ENCODE results near the gene SOX1.

Gene SOX1

DNA sequence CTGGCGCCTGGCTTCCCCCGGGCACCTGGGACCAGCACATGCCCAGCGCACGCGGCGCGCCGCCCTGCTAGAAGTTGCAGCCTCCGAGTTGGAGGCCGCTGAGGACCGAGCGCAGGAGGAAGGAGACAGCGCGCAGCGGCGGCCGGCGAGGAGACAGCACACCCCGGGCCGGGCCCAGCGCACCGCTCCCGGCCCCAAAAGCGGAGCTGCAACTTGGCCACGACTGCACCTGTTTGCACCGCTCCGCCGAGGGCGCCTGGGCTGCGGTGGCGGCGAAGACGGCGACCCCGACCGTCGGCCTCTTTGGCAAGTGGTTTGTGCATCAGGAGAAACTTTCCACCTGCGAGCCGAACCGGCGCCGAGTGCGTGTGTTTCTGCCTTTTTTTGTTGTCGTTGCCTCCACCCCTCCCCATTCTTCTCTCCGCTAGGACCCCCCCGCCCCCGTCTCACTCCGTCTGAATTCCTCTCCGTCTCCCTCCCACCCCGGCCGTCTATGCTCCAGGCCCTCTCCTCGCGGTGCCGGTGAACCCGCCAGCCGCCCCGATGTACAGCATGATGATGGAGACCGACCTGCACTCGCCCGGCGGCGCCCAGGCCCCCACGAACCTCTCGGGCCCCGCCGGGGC is at the start of gene SOX1:
SOX1 (plus strand) TSS at position 34 of the 626 bp plus-strand sequence; CDS start at position 544, 510 bp downstream.
- no peak for DNase-seq

DNA sequence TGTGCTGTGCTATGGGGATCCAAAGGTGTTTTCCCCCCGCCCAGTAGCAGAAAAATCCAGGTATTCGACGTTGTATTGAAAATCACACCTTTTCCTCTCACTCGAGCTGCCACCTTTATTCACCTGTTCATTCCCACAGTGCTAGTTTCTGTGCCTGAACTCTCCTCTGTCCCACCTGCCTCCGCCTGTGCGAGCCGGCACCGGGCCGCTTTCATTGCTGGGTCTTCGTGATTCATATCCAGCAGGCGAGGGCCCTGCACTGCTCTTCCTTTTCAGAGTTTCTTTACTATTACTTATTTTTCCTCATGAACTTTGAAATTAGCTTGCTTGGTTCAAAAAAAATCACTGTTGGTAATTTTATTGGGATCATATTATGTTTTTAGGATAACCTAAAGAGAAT is 42.4 kb upstream of the SOX1 start:
- no peak for DNase-seq

DNA sequence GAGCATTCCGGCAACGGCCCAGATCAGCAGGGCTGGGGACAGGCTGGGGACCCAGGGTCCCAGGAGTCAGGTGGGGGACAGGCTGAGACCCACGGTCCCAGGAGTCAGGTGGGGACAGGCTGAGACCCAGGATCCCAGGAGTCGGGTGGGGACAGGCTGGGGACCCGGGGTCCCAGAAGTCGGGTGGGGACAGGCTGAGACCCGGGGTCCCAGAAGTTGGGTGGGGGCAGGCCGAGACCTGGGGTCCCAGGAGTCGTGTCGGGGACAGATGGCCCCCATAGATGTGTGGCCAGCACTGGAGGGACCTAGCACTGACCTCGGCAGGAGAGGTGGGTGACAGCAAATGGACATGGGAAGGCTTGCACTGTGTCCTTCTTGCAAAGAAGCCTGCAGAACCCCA is 39.7 kb upstream of the SOX1 start:
- DNase-seq, result no peak

DNA sequence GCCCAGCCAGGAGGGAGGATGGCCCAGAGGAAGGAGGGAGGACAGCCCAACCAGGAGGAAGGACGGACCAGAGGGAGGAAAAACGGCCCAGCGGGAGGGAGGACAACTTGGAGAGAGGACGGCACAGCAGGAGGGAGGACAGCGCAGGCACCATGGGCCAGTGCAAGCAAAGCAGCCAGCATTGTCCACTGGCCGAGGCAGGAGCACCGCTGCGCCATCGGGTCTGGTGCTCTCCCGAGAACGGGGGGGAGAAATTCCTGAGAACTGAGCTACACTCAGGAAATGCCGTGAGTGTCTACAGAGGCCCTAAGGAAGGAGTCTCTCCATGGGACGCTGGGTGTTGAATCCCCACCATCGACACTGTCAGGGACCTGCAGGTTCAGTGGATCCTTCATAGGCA is 38.5 kb upstream of the SOX1 start:
- DNase-seq, result no peak

DNA sequence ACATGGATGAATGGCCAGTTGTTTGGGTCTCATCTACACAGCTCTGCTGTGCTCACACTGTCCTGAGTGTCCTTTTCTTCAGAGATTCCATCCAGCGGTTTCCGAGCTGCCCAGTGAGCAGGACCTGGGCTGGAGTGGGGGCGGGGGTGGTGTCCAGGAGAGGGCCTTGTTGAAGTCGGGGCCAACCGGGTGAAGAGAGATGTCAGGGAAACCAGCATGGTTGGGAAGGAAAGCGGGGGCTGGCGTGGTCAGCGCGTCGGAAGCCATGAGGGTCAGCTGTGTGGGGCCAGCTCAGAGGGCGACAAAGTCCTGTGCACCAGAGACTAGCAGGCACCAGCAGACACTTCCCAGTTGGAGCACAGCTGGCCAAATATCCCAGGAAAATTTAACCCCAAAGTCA is 37.8 kb upstream of the SOX1 start:
- no peak for DNase-seq

DNA sequence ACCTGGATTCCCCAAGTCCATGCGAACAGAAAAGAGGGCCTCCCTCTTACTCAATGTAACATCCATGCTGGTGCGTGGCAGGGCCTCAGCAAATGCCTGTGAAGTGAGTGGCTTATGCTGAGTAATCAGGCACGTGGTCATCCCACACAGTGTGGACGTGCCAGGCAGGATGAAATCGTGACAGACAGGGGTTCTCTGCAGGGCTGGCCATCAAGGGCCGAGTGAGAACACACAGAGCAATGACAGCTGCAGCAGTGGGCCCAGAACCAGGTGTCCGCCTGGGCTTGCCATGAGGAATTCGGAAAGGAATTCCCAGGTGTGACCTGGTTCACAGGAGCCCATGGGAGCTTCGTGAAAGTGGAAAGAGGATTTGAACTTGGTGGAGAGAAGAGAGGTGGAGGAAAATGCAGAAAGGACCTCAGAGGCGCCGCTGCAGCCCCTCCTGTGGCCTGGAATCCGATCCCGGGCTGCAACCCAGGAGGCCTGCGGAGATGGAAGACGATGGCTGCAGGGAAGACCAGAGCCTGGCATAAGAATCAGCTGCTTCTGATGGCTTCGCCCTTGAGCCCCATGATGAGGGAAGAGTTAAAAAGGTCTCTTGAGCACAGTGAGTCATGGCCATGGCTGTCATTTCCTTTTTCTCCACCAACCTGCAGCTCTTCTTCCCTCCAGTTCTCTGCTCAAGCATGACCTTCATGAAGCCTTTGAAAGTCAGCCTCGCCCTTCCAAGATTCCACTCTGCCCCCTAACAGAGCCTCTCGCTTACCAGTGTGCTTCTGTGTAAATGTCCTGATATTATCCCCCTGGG is 34.6 kb upstream of the SOX1 start:
- no peak for DNase-seq

DNA sequence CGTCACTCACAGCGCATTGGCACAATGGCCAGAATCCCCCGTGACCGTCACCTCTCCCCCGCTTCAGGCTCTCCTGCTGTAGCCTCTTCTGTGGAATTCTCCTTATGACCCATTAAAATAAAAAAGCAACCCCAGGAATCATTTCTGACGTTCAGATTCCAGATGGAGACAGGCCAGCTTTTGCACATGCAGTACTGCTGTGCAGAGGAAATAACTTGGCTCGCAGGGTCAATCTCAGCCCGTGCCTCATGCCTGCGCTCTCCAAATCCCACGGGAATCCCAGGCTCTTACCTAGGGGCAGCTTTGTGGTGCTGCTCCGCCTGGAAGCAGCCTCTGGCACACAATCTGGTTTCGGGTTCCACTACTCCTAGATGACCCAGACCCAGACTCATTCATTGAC is 32.7 kb upstream of the SOX1 start:
- no peak for DNase-seq

DNA sequence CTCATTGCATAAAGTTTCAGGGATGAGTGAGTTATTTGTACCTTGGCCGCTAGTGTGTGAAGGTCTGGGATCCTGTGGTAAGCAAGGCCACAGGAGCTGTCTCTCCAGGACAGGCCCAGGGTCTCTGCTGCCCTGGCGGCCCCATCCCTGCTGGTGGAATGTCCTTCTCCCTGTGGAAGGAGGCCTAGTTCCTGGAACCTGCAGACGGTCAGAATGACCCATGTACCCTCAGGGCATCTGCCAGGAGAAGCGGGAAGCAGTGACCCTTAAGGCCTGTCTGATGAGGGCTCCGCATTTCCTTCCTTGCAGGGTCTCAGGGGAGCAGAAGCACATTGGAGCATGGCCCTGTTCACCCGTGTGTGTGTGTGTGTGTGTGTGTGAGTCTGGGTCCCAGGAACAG is 32.1 kb upstream of the SOX1 start:
- DNase-seq, result no peak

DNA sequence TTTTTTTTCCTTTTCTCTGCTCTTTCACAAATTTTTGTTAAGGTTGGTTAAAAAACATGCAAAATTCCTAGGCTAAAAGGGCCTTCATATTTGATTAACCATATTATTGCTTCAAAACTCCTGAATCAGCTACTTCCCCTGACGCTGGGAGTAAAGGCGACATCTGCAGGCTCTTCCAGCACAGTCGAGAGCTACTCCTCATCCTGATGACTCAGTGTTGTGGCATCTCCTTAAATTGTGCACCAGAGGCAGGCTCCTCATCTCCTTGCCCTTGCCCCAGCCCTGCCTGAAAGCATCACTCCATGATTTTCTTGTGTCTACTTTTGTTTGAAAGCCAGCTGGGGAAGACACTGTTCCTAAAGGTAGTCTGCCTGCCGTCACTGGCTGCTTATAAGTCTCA is 24.5 kb upstream of the SOX1 start:
- no peak for DNase-seq

DNA sequence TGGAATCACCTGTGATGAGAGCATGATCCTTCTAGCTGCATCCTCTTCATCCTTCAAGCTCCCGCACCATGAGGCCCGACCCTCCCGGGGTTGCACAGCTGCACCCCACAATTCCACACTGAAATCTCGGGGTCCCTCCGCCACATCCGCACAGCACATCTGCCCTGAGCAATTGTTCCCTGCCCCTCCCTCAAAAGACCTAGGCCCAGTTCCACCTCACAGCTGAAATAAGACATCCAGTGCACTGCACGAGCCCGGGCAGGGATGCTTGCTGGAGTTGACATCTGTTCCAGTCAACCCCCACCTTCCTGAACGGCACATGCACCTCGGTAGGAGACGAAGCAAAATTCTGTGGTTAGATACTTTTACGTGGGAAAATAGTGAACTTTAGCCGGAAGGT is 14.7 kb upstream of the SOX1 start:
- DNase-seq, result no peak

DNA sequence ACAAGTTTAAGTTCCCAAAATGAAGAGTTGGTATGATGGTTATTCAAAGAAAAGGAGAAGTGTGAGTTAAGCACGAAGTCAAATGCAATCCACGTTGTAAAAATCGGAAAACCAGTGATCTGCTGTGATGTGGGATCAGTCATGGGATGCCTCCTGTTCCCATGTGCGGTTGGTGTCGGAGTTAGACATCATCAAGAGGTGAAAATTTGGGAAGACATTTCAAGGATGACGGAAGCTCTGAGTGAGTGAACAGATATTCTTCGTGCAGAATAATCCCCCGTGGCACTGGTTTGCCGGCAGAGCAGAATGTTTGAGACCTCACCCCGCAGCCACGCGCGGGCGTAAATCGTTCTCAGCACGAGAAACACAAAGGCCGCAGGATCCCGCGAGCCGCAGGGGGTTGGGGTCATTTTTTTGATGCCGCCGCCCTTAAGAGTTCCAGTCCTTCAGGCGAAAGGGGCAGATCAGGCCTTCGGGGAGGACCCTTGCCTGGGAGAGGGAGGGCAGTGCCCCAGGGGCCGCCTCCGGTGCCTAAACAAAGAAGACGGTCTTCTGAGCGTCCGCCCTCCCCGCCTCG is 13.7 kb upstream of the SOX1 start:
- no peak for DNase-seq

DNA sequence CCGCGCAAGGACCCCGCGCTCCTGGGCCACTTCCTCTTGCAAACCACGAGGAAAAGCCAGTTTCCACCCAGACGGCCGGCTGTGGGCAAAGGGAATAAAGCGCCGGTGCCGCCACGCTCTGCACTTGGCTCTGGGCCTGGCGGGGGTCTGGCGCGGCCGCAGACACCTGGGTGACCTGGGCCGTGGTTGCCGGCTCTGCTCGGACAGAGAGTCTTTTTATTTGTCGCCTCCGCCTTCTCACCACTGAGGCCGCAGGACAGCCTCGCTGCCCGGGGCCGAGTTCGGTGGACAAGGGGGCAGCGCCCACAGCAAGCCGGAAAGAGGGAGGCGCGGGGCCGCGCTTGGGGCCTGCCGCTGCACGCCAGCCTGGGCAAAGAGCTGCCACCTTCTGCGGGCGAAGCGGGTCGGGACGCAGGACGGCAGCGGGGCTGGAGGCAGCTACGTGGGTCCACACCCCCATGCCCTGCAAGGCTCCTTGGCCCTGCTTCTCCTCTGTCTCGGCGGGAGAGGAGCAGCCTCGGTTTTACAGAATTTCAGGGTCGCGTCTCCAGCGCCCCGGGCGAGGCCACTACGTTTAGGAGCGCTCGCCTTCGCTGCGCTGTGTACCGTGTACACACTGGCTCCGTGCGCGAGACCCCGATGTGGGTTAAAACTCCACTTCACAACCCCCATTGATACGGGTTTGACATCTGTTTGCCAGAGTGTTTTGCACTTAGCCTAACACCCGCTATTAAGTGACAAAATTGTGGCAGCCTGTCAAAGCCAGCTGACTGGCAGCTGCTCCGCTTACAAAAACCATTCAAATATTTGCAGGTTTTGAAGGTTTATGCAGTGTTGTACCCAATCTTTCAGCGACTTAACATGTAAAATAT is 13.0 kb upstream of the SOX1 start:
- no peak for DNase-seq

DNA sequence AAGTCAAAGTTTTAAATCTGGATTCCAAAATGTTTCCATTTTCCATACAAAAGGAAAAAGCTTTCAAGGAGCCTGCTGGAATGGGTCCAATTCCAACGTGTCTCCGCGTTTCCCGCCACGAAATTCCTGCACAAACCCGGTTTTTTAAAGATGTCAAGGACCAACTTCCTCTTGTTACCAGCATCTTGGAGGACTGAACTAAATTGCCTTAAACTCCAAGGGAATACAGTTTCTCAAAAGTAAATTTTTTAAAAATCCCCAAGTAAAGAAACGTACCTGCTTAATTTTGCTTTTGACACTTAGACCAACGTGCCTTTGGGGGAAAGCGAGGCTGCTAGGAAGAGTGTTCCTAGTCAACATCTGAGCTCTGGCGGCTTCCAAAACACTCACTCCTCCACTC is 12.3 kb upstream of the SOX1 start:
- no peak for DNase-seq

DNA sequence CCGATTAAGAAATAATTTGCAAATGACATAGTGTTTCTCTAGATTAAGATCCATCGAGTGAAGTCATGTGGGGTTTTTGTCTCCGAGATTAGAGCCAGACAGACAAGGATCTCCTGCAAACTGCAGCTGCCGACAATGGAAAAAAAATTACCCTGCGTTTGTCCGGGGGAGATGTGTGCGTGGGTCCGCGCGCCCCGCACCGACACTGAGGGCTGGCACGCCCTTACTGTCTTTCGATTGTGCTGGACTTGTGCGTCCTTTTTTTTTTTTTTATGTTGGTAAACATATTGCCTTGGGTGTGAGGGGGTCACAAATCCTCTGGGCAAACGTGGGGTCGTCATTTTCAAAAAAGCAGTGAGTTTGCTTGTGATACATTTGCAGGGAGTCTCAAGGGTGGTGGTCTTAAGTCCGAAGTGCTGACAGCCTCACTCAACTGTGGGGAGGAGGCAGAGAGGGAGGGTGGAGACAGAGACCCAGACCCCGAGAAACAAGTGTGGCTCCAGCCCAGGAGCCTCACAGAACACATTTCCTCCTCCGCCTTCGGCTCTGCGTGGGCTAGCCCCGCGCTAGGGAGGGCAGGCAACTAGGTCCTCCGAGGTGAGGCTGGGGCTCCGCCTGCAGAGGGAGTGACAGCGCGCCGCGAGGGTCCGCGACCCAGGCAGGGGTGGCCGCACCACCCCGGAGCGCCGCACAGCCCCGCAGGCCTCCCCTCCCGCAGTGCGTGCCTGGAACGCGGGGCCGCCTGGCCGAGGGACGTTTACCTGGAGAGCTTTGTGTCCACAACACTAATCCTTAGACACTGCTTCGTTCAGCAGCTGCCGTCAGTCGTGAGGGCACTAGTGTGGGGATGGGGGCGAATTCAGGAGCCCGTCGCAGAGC is 11.7 kb upstream of the SOX1 start:
- DNase-seq, result no peak

DNA sequence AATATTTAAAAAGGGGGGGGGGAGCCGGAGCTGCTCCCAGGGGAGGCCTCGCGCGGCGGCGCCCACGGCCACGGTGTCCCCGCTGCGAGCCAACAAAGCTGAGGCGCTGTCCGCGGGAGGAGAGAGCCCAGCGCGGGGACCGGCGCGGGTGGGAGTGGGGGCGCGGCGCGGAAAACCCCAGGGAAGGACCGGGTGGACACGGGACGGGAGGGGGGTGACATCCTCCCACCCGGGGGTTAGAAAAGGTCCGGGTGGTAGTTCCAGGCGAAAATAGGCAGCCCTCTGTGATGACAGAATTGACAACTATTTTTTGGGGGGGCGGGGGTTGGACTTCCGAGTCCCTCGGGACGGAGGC is 11.1 kb upstream of the SOX1 start:
- no peak for DNase-seq

DNA sequence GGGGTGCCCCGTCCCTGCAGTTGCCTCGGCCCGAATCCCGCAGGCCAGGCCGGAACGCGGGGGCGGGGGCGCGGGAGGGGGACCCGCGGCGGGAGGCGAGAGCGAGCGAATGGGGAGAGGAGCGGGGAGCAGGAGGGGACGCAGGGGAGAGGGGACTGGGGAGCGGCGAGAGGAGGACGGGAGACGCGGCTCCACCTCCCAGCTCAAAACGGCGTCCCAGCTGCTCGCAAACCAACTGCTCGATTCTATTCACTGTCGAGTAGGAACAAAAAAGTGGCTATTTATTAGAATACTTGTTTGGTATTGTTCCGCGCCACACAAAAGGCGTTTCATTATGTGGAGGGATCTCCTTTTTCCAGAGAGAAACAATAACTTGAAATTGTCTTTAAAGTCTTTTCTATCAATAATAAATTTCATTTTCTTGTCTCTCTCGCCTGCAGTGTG is 10.6 kb upstream of the SOX1 start:
- no peak for DNase-seq

DNA sequence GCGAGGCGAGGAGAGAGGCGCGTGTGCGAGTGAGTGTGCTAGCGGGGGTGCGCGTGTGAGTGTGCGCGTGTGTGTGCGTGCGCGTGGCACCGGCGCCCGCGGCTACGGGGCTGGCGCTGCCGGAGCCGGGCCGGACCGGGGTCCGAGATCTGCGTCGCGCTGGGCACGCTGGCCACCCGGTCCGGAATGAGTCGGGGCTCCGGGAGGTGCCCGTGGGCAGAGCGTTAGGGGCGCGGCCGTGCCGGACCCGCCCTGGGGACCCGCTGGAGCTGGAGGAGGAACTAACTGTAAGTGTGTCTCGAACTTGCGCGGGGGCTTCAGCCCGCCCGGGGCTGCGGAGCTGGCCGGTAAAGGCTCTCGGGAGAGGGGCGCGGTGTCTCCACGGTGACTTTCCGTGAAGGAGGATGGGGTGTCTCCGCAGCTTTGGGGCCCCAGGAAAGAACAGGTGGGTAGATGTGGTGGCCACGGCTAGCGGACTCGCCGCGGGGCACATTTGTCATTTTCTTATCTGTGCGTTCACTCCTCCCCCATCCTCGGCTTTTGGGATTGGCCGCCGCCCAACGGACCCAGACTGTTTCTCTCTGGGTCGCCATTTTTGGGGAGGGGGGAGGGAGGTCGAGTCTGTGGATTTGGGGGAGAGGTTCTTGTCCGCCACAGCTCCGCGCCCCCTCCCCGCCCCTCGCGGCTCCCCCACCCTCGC is 10.1 kb upstream of the SOX1 start:
- DNase-seq, result no peak

DNA sequence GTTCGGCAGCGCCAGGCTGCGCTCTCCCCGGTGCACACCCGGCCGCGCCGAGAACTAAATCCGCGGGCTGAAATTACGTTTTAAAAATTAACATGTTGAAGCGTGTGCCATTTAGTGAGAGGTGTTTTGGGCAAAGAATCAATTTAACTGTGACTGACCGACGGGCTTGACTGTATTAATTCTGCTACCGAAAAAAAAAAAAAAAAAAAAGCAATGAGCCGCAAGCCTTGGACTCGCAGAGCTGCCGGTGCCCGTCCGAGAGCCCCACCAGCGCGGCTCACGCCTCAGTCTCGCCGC is 9.6 kb upstream of the SOX1 start:
- no peak for DNase-seq

DNA sequence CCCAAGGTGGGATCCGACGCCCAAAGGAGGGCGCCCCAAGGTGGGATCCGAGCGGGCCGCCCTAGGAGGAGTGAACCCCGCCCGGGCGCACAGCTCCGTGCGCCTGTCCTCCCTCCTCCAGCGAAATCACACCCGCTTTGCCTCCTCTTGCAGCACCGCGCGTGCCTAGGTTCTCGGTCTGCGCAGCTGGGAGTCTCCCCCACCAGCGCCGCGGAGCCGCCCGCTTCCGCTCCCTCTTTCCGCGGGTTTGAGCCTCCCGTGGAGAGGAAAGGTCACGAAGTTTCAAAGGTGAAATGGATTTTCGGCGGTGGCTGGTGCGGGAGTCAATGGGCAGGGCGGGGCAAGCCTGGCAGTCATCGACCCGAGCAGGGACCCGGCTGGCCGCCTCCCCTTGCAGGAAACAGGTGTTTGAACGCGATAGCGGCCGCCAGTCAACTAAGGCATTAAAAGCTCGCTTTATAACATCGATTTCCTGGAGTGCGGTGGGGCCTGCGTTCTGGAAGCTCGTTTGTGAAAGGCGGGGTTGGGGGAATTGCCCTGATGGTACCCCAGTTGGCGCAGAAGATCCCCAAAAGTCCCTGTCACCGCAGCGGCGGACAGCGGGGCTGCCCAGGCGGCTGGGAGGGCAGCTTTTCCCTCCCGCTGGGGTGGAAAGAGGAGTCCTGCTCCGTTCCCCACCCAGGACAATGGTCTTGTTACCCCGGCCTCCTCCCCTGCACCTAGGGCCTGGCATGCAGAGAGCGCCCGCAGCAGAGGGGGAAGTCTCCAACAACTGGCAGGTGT is 9.0 kb upstream of the SOX1 start:
- no peak for DNase-seq

DNA sequence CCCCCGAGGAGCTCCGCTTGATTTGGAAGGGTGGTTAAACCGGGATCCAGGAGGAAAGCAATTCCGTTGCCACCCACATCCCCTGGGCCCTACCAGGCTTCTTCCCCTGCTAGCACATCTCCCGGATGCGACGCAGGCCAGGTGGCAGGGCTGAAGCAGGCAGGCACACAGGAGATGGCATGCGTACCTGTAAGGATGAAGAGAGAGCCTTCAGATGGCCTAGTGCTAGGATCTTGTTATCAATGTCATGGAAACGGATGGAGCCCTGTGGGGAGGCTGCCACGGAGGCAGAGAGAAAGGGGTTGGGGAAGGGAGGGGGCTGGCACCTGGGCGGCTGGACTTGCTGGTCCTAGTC is 8.5 kb upstream of the SOX1 start:
- DNase-seq, result no peak

DNA sequence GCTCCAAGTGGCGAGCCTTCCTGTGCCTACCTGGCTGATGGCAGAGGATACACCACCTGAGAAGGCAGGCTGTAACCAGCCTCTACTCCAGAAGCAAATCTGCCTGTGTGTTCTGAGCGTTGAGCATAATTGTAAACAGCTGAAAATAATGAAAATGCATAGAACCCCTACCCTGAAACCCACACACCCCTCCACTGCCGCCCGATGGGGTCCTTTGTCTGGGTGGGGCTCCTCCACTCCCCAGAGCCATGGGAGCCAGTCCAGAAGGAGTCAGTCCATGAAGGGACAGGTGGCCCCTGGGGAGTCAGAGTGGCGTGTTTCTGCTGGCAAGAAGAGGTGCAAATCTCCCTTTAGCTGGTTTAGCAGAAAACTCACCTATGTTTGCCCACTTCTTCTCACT is 8.0 kb upstream of the SOX1 start:
- no peak for DNase-seq
